ENCODE data around the gene CLEC16A.

Gene CLEC16A

DNA sequence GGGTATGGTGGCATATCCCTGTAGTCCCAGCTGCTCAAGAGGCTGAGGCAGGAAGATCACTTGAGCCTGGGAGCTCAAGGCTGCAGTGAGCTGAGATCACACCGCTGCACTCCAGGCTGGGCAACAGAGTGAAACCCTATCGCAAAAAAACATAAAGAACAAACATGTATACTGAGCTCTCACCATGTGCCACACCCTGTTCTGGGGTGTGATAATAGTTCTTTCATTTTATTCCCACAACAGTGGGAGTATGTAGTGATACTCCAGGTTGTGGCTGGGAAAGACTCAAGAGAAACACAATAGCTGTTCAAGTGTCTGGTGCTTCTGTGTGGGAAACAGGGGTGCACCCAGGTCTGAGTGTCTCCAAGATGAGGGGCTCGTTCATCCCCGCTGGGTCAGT, 221.0 kb downstream of the CLEC16A start:
- DNase-seq, result no peak

DNA sequence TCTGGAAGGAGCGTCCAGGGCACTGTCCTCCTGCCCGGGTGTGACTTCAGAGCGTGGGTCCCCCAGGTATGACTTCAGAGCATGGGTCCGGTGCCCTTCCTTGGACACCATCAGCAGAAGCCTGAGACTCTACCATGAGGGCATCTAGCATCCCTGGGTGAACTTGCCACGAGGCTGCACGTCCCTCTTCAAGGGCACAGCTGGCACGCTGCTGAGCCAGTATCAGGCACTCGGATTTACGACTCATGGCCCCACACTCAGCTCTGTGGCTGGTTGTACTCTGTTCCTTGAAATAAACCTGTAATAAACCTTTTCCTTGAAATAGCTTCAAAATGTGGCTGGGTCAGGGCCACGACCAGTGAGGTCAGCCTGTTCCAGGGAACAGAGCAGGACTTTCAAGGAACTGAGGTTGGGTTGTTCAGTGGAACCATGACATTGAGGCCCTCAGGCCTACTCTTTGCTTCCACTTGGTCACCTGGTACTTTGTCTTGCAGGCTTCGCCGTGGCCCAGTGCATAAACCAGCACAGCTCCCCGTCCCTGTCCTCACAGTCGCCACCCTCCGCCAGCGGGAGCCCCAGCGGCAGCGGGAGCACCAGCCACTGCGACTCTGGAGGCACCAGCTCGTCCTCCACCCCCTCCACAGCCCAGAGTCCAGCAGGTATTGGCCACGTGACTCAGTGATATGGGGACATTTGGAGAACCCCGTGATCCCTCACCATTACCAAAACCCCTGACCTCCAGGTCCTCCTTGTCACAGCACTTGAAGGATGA, 221.7 kb downstream of the CLEC16A start:
- no peak for DNase-seq

DNA sequence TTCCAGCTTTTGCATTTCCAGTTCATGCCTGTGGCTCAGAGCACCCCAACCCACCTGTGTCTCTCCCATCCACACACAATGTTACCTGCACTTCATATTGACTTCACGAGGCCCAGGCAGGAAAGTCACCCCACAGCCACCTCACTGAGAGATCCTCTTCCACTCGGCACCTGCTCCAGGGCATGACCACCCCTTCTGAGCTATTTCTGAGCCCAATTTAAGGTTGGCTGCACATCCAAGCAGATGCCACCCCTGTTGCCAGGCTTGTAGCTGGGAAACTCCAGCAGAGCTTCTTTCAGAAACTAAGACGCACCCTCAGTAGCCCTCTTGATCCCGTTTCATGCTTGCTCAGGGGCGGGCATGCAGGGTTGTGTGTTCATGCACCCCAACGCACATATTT, 223.2 kb downstream of the CLEC16A start:
- DNase-seq, result no peak

DNA sequence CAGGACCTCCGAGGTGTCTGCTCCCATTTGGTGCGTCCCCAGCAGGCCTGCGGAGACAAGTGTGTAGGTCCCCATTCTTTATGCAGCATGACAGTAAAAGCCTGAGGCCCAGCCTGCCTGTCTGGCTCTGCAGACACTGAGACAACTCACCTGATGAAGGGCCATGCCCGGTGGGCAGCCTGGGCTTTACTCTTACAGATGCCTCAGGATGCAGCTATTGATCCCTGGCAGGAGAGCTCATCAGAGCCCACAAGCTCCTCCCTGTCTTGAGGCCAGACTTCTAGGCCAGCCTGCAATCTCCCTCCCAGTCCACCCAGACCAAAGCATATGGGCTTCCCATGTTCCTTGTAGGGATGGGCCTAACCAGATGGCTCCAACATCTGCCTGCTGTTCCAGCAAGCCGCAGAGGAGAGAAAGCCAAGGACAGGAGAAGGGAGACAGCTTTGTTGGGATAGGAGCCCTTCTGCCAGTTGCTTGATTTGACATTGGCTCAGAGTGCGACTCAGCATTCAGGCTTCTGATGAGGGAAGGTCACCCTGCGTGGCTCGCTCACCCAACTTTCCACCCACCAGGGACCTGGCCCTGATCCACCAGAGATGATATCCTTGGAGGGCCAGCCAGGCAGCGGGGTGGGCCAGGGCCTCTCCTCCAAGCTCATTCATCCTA, 224.2 kb downstream of the CLEC16A start:
- no peak for DNase-seq

DNA sequence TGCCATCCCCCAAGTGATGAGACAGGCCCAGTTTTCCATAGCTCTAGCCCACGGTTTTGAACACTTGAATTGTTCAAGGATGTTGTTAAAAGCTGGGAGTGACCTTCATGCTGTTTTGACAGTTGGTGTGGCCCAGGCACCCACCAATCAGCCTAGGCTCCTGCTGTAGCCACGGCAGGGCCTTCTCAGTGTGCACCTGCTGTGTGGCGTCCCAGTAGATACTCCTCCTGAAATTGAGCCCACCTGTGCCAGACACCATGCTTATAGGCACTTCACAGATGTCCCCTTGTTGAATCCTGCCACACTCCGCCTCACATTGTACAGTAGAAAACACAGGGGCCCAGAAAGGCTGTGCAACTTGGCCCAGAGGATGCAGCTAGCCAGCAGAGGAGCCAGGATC, 225.3 kb downstream of the CLEC16A start:
- DNase-seq, result no peak

DNA sequence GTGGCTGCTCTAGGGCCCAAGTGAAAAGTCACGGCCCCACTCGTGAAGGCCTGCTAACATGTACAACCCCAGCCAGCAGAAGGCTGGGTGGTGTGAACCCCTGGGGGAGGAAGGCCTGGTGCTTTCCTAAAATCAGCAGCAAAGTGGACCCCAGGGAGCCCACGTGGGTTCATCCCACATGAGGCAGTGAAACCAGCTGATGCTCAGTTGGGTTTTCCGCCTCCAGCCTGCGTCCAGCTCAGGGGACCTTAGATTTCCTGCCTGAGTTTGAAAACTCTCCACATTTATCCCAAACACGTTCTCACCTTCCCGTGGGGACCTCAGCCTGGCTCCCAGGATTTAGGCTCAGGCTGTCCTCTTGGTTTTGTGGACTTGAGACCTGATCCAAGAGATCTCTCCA, 225.8 kb downstream of the CLEC16A start:
- DNase-seq, result no peak

DNA sequence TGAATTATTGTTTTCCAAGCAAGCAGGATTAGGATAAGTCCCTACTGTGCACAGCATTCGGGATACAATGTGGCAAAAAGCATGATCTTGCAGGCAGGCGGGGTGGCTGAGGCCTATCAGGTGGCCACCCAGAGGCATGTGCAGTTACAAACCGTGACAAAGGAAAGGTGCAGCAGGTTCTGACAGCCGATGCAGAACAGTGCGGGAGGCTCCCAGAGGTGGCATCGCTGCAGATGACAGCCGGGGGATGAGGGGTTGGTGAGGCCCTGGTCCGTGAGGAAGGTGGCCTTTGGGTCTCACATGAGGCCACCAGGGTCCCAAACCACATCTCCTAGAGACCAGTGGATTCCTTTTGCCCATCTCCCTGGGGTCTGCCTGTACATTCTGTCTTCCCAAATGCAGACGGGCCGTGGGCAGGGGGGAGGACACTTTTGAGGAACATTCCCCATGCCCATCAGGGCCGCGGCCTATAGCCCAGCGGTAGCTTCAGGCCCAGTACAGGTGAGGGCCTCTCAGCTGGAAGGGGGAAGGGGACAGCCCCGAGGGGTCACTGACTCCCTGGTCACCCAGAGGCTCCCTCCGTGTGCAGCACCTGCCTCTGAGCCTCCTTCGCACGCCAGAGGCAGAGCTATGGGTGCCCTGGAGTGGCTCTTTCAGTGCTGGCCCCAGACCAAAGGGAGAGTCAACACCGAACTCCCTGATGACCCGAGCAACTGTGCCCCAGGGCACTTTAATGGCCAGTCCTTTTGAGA, 226.5 kb downstream of the CLEC16A start:
- DNase-seq, result no peak

DNA sequence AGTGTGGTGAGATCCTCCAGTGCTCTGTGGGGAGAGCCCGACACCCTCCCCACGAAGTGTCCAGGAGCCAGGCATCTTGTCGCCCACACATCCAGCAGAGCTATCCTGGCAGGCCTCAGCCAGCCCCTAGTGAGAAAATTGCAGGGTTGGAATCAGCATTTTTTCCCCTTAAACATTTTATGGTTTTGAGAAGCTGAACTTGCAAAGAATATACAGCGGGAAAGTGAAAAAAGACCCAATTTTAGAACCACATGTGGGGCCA, 227.0 kb downstream of the CLEC16A start:
- no peak for DNase-seq

DNA sequence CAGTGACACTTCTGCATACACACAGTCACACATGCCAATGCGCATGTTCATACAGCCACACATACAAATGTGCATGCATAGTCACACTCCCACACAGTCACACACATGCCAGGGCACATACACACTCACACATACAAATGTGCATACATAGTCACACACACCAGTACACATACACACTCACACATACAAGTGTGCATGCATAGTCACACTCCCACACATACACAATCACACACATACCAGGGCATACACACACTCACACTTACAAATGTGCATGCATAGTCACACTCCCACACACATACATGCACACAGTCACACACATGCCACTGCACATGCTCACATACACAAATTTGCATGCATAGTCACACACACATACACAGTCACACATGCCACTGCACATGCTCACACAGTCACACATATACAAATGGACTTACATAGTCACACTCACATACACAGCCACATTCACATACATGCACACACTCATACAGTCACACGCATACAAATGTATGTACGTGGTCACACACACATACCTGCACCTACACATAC, 227.5 kb downstream of the CLEC16A start:
- no peak for DNase-seq

DNA sequence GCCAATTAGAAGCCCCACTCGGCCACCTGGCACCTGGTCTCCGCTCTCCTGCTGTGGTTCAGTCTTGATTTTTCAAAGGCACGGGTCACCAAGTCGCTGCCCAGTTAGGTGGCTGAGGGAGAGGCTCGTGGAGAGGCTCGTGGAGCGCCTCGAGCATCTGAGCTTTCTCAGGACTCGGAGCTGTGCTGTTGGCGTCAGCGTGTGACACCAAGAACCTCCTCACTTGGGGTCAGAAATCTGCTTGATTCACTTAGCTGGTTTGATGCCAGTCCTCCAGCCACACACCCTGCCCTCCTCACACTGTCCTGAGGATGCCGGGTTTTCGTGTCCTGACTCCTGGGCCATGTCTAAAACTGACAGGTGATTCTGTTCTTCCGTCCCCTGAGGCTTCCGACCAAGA, 229.1 kb downstream of the CLEC16A start:
- DNase-seq, result no peak

DNA sequence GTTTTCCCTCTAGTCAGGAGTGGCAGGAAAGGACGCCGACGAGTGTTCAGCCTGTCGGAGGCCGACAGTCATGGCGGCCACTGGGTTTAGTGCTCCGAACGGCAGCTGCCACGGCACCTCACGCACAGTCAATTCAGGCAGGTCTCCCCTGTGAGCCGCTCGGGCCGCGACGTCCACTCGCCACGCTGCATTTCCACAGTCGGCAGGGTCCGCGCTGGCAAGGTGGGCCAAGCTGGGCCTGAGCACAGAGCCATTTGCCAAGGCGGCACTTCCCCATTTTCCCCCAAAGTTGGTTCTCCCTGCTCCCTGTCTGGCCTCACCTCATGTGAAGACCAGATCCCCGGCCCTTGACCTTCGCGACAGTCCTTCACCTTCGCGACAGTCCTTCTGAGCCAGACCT, 229.8 kb downstream of the CLEC16A start:
- no peak for DNase-seq

DNA sequence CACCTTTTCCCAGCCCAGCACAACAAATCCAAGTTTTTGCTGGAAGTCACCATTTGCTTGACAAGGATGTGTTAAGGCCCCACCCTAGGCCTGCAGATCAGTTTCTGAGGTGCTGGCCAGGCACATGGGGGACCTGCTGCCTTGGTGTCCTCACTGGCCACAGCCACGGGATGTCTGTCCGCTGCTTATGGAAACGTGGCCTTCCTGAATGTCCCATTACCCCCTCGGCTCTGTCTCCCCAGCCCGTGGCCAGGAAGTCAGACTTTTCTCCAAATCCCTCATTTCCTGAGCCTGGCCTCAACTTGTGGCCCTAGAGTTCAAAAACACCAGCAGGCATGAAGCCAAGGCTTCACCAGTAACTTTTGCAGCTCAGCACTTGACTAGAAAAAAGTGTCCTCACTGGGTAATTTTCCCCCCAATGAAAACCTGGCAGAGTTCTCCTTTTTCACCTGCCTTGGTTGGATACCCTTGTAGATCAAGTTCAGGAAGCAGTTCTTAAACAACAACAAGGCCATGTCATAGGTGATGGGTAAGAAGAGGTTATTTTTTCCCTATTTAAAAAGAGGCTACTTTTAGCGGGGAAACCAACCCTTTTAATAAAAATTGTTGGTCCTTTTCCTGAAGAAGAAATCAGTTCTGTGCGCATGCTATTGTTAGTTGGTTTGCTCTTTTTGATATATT, 230.9 kb downstream of the CLEC16A start:
- DNase-seq, result no peak

DNA sequence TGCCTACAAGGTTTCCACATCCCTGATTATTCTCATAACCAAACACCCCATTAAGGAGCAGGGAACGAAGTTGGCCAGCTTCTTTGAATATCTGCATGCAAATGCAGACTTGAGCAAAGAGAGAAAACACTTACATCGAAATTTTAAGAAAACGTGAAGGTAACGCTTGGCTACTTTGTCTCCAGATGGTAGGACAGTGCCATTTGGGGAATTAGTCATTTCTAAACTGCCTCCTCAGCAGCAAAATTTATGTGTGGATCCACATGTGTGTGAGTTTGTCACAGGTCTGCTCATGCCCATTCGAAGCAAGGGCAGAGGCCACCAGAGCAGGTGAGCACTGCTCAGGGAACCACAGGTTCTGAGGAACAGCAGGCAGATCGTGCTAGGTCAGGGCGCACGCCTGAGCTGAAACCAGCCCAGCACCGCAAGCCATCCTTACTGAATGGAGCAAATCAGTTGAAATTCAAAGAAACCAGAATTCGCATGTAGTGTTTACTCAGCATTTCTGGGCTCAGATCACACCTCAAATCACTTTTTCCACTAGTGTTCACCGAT, 231.5 kb downstream of the CLEC16A start:
- DNase-seq, result no peak

DNA sequence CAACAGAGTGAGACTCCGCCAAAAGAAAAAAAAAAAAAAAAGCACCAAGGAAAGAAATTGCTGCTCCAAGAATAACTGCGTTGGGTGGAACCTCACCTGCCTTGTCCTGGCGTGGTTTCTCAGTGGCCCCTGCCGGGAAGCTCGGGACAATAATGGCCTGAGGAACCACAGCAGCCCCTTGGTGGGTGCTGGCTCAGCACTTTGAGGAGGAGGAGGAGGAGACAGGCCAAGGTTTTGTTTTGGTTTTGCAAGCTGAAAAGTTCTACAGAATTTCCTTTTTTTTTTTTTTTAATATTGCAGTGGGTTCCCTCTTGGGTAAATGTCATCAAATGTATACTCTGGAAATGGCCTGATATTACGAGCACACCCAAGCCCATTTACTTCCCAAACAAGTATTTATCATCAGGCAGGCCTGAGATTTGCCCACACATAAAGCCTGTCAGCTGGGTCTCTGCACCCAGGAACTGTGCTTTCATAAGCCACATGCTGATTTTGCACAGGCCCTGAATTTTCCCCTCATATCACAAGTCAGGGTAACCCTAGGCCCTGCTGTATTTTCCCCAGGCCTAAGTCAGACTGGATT, 233.3 kb downstream of the CLEC16A start:
- no peak for DNase-seq

DNA sequence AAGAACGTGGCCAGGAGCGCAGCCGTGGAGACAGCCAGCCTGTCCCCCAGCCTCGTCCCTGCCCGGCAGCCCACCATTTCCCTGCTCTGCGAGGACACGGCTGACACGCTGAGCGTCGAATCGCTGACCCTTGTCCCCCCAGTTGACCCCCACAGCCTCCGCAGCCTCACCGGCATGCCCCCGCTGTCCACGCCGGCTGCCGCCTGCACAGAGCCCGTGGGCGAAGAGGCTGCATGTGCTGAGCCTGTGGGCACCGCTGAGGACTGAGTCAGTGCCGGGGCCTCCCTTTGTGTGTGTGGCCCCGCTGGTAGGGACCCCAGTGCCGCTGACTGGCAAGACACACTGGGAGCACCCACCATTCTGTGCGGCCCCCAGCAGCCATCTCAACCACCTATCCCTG, 234.1 kb downstream of the CLEC16A start:
- DNase-seq, result no peak

DNA sequence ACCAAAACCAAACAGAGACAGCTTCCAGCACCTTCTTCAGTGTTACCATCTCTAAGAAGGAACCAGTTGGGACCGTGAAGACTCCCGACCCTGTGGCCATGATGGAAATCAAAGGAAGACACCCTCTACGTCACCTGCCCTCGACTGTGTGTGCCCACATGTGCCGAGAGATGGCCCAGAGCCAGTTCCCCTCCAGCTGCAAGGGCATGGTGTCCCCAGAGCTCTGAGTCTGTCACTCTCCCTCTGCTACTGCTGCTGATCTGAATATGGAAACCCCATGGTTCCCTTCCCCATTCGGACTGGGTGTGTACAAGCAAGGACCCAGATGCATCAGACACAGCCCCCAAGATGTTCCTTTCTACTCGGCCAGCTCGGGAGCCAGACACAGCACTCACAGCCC, 235.2 kb downstream of the CLEC16A start:
- DNase-seq, result no peak

DNA sequence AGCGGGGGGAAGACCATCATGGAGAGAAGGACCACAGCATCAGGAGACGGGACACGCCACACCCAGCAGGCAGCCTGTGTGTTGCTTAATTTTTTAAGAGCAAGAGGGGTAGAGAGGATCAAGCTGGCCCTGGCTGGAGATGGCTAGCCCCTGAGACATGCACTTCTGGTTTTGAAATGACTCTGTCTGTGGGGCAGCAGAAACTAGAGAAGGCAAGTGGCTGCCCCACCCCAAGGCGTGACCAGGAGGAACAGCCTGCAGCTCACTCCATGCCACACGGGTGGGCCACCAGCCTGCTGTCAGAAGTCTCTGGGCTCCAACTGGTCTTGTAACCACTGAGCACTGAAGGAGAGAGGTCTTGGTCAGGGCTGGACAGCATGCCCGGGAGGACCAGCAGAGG, 236.1 kb downstream of the CLEC16A start:
- no peak for DNase-seq

DNA sequence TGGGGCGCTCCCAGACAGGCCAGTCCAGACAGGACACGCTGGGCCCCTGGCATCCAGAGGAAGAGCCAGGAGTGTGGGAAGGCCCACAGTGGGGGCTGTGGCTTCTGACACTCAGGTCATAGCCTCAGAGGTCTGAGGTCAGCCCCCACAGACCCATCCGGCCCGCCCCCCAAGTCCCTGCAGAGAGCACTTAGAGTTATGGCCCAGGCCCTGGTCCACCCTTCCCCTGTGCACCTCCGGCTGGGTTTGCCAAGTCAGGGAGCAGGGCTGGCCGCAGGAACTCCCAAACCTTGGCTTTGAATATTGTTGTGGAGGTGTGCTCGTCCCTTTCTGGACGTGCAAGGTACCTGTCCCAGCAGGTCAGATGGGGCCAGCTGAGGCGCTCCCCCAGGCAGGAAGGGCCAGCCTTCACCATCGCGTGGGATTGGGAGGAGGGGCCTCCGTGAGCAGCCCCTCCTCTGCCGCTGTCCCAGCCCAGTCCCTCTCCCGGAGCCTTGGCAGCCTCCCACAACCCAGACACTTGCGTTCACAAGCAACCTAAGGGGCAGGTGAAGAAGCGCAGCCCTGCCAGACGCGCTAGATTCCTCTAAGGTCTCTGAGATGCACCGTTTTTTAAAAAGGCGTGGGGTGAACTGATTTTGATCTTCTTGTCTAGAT, 237.0 kb downstream of the CLEC16A start:
- DNase-seq, result no peak

DNA sequence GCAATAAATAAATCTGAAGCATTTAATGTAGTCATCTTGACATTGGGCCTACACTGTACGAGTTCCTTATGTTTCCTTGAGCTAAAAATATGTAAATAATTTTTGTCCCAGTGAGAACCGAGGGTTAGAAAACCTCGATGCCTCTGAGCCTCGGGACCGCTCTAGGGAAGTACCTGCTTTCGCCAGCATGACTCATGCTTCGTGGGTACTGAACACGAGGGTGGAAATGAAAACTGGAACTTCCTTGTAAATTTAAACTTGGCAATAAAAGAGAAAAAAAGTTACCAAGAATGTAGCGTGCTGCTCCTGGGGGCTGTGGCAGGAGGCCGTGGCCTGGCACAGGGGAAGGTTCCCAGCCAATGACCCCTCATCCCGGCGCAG, 237.5 kb downstream of the CLEC16A start:
- no peak for DNase-seq

DNA sequence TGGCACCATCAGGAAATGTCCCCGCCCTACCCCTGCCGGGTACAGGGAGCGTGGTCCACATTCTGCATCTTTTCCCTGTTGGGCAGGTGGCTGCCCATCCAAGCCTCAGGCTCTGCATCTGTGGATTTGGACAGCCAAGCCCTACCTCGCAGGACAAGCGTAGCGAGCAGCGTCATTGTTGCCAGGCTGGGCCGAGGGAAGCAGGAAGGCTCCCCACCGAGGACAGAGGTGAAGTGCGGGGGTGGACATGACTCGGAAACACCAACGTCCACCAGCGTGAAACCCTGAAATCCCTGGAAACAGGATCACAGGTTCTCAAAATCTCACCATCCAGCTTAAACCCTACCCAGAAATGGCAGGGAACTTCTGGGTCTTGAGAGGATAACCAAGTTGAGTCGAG, 238.0 kb downstream of the CLEC16A start:
- DNase-seq, result no peak

DNA sequence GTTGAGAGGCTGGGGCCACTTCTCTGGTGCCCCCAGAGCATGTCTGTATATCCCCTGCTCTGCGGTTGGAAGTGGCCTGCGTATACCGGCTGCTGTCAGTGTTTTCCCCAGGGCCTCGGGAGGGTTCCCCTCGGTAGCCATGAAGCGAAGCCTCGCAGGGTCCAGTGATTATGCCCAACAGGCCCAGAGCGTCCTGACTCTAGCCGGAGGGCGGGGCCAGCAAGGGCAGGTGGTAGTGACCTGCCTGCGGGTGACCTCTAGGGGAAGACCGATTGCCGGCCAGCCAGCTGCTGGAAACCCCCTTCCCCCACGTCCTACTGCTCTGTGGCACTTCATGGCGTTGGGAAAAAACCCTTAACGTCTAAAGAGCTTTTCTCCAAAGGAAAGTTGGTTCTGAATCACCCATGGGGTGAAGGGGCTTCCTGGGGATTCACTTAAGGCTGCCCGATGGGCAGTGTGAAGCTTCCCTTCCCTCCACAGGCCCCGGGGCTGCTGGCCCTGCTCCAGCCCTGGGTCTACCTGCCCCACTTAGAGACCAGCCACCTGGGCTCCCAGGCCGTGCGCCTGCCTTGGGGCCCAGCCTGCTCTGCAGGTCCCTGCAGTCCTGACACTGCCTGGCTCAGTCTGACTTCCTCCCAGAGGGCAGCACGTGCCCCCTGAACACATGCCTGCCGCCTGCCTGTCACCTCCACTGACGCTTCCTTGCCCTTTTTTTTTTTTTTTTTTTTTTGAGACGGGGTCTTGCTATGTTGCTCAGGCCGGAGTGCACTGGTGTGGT, 238.9 kb downstream of the CLEC16A start:
- no peak for DNase-seq
